ENCODE measurements around the gene SPG7.

SPG7 gene

DNA sequence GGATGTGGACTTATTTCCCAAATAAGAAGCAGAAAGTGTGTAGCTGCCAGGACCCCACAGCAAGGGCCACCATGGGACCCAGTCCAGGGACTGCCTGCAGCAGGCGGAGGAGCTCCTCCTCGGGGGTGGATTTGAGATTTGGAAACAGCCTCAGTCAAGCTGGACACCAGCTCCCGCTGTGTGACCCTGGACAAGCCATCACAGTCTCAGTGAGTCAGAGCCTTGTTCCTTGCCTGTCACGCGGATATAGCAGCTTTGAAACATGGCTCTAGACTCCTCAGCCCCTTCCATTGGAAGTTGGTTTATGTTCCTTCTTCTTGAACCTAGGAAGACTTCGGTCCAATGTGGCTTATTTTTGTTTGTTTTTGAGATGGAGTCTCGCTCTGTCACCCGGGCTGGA lies 92.8 kb downstream of the SPG7 start:
- Histone ChIP-seq H3K27me3 (ENCODE audit: insufficient read depth, low read length, poor library complexity) (no peaks in the 10 kb centered on the region), H3K36me3 (ENCODE audit: insufficient read depth, low read length) (peaks cover 2% of the 10 kb centered on the region), H3K4me3 (ENCODE audit: low read depth in 1 of 2, low read length in 2 of 2) (no peak overlapping the region), H2AFZ (ENCODE audit: low read depth, low read length) (no peak overlapping the region), H3K79me2 (ENCODE audit: insufficient read depth, low read length) (no peaks in the 10 kb centered on the region), H3K9ac (ENCODE audit: low read depth, low read length) (no peak overlapping the region), H3K4me1 (ENCODE audit: insufficient read depth, low read length) (peaks cover 29% of the 10 kb centered on the region), H3K9me3 (ENCODE audit: insufficient read depth, low read length, severe bottlenecking) (no peaks in the 10 kb centered on the region), H4K20me1 (ENCODE audit: insufficient read depth, low read length) (0 out of 2 replicates have a peak, but pooled peaks cover 3% of the 10 kb centered on the region), H3K27ac (ENCODE audit: low read length) (no peak overlapping the region), H3K4me2 (ENCODE audit: insufficient read depth, low read length) (no peak overlapping the region)
- DNase-seq (no peak), ATAC-seq (ENCODE audit: insufficient read depth, low read depth) (no peak)
- TF ChIP-seq, protein P1, sequence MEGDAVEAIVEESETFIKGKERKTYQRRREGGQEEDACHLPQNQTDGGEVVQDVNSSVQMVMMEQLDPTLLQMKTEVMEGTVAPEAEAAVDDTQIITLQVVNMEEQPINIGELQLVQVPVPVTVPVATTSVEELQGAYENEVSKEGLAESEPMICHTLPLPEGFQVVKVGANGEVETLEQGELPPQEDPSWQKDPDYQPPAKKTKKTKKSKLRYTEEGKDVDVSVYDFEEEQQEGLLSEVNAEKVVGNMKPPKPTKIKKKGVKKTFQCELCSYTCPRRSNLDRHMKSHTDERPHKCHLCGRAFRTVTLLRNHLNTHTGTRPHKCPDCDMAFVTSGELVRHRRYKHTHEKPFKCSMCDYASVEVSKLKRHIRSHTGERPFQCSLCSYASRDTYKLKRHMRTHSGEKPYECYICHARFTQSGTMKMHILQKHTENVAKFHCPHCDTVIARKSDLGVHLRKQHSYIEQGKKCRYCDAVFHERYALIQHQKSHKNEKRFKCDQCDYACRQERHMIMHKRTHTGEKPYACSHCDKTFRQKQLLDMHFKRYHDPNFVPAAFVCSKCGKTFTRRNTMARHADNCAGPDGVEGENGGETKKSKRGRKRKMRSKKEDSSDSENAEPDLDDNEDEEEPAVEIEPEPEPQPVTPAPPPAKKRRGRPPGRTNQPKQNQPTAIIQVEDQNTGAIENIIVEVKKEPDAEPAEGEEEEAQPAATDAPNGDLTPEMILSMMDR (IDR thresholded peaks at IDR 0.05; ENCODE audit: borderline replicate concordance, extremely low read depth, low read length, poor library complexity, severe bottlenecking), result no peak
- TF ChIP-seq EZH2 (IDR thresholded peaks at IDR 0.05; ENCODE audit: borderline replicate concordance, low read depth, low read length, severe bottlenecking), result no peak

DNA sequence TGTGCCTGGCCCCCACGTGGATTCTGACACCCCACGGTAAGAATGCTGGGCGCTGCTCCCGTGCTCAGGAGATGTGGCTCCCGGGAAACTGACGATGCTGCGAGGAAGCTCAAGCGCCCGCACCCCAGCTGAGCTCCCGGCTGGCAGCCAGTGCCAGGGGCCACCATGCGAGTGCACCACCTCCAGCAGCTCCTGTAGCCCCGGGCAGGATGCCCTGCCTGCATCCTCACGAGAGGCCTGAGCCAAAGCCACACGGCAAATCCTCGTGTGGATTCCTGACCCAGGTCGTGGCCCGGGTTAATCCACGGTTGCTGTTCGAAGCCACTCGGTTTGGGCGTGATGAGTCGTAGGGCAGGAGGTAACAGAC lies 93.7 kb downstream of the SPG7 start:
- Histone ChIP-seq H3K9ac (ENCODE audit: low read depth, low read length) (peak overlapping the region; percentile 24; the same call in 1 of the 2 replicates), H3K9me3 (ENCODE audit: insufficient read depth, low read length, severe bottlenecking) (no peaks in the 10 kb centered on the region), H4K20me1 (ENCODE audit: insufficient read depth, low read length) (0 out of 2 replicates have a peak, but pooled peaks cover 3% of the 10 kb centered on the region), H3K36me3 (ENCODE audit: insufficient read depth, low read length) (no peaks in the 10 kb centered on the region), H3K27ac (ENCODE audit: low read length) (peak overlapping the region; percentile 75), H3K79me2 (ENCODE audit: insufficient read depth, low read length) (no peaks in the 10 kb centered on the region), H3K4me3 (ENCODE audit: low read depth in 1 of 2, low read length in 2 of 2) (peak overlapping the region in 1 of 2 experiments; percentile 40; a peak in 1 of 4 replicates), H3K4me2 (ENCODE audit: insufficient read depth, low read length) (peak overlapping the region; percentile 65), H2AFZ (ENCODE audit: low read depth, low read length) (no peak overlapping the region), H3K4me1 (ENCODE audit: insufficient read depth, low read length) (peaks cover 39% of the 10 kb centered on the region), H3K27me3 (ENCODE audit: insufficient read depth, low read length, poor library complexity) (no peaks in the 10 kb centered on the region)
- TF ChIP-seq, protein P1 (IDR thresholded peaks at IDR 0.05; ENCODE audit: borderline replicate concordance, extremely low read depth, low read length, poor library complexity, severe bottlenecking), result no peak
- no peak for TF ChIP-seq EZH2 (IDR thresholded peaks at IDR 0.05; ENCODE audit: borderline replicate concordance, low read depth, low read length, severe bottlenecking)
- no peak for ATAC-seq (ENCODE audit: insufficient read depth, low read depth)
- DNase-seq, result no peak

DNA sequence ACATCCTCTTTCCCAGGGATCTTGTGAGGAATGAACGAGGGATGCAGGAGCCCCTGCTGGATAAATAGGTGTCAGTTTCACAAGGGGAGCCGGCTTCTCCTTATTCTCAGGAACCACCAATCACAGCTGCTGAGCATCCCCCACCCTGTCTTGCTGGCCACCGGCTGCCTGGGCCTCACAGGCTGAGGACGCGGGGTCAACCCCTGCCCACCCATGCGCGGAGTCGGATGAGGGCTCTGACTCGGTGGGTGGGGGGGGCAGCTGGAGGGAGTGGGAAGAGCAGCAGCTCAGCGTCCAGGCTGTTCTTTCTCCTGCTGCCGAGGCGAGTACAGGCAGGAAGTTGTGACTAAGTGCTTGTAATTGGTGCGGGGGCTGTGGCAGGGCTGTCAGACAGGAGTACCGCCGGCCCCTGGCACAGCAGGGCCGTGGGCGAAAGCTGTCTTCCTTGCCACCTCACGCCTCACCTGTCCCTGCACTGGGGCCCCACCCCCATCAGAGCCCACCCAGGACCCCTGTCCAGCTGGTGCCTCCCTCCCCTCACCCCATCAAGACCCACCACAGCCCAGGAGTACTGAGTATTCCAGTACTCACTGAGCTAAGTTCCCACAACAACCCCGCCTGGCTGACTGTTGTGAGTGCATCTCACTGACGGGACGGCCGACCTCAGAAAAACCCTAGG lies 94.2 kb downstream of the SPG7 start:
- TF ChIP-seq, protein P1 (IDR thresholded peaks at IDR 0.05; ENCODE audit: borderline replicate concordance, extremely low read depth, low read length, poor library complexity, severe bottlenecking), result no peak
- TF ChIP-seq EZH2 (IDR thresholded peaks at IDR 0.05; ENCODE audit: borderline replicate concordance, low read depth, low read length, severe bottlenecking), result no peak
- Histone ChIP-seq H3K4me2 (ENCODE audit: insufficient read depth, low read length) (peak overlapping the region; percentile 65), H3K4me3 (ENCODE audit: low read depth in 1 of 2, low read length in 2 of 2) (peak overlapping the region in 1 of 2 experiments; percentile 40; a peak in 2 of 4 replicates), H3K9ac (ENCODE audit: low read depth, low read length) (peak overlapping the region; percentile 24), H4K20me1 (ENCODE audit: insufficient read depth, low read length) (0 out of 2 replicates have a peak, but pooled peaks cover 3% of the 10 kb centered on the region), H3K27me3 (ENCODE audit: insufficient read depth, low read length, poor library complexity) (no peaks in the 10 kb centered on the region), H3K36me3 (ENCODE audit: insufficient read depth, low read length) (no peaks in the 10 kb centered on the region), H3K9me3 (ENCODE audit: insufficient read depth, low read length, severe bottlenecking) (no peaks in the 10 kb centered on the region), H2AFZ (ENCODE audit: low read depth, low read length) (peak overlapping the region; percentile 30; the same call in 1 of the 2 replicates), H3K79me2 (ENCODE audit: insufficient read depth, low read length) (no peaks in the 10 kb centered on the region), H3K4me1 (ENCODE audit: insufficient read depth, low read length) (peaks cover 44% of the 10 kb centered on the region), H3K27ac (ENCODE audit: low read length) (peak overlapping the region; percentile 75)
- ATAC-seq (ENCODE audit: insufficient read depth, low read depth), result peak; percentile 77
- DNase-seq, result peak; percentile 67
